Fibroblast of the conjunctiva (primary cell): Measurements from ENCODE around the gene DYNC1I1.

Experiments used
- DNase-seq: peaks from one replicate; pipeline ENCODE4 v3.0.0-alpha.2; 2010; ENCODE audit warnings: low read depth

DYNC1I1 gene

GRCh38 chr7:96144260-96144526 lies 371.8 kb downstream of the DYNC1I1 start:
- DNase-seq: no peak
